HepG2 (cell line): ENCODE measurements around the gene CACNA1G. TPM values are rescaled to one million over a fixed set of nuclear protein-coding genes. Genes with fewer than 3 reads are reported as not detected.

Experiments used
- FOXM1 ChIP-seq: sonication (generic); formaldehyde crosslinking; IDR thresholded peaks from 2 replicates; pipeline ENCODE4 v1.5.0; 2020; ENCODE audit warnings: missing genetic modification reagents
- SETDB1 ChIP-seq: sonication (generic); formaldehyde crosslinking; IDR thresholded peaks from 2 replicates; pipeline ENCODE4 v1.5.1; 2020; ENCODE audit warnings: missing genetic modification reagents, mild to moderate bottlenecking, borderline replicate concordance
- U2AF1 ChIP-seq: fragments of 200-400 bp; formaldehyde crosslinking; optimal IDR thresholded peaks from 2 replicates; pipeline ENCODE3; 2017; ENCODE audit warnings: mild to moderate bottlenecking, low read depth, low read length
- ZC3H4 ChIP-seq: sonication (generic); formaldehyde crosslinking; IDR thresholded peaks from 2 replicates; pipeline ENCODE4 v1.4.0; 2020; ENCODE audit warnings: missing genetic modification reagents, borderline replicate concordance
- ZNF616 ChIP-seq: sonication (generic); formaldehyde crosslinking; IDR thresholded peaks from 2 replicates; pipeline ENCODE4 v1.5.0; 2020; ENCODE audit warnings: low read depth, mild to moderate bottlenecking, missing genetic modification reagents
- ZNF747 ChIP-seq: sonication (generic); formaldehyde crosslinking; IDR thresholded peaks from 2 replicates; pipeline ENCODE4 v1.8.1; 2023; ENCODE audit warnings: missing genetic modification reagents, mild to moderate bottlenecking, borderline replicate concordance
- ZNF777 ChIP-seq: sonication (generic); formaldehyde crosslinking; IDR thresholded peaks from 2 replicates; pipeline ENCODE4 v1.4.0; 2020; ENCODE audit warnings: missing genetic modification reagents
- polyA plus RNA-seq, 8 experiments: library from polyadenylated mRNA; depleted of rRNA in 3 of 8; stranded (reverse) in 7 of 8; unstranded in 1 of 8; fragments of >200 nt; fragmentation: Illumina TruSeq in 4 of 8; extraction: Trizol in 4 of 8; gene quantifications; 2 replicates each; pipeline versions ENCODE4 v1.2.1 to v1.2.3, GENCODE V29; 2011 to 2016; ENCODE audit warnings: low read depth in 4 of 8, missing spikeins in 1 of 8, mixed read lengths in 1 of 8; ENCODE audit not compliant: insufficient read depth in 1 of 8
- total RNA-seq, 5 experiments: library from RNA; depleted of rRNA; stranded (reverse); fragments of >200 nt; fragmentation: Illumina TruSeq; extraction: Trizol; gene quantifications; 2 replicates each; pipeline ENCODE4 v1.2.3, GENCODE V29; 2016; ENCODE audit warnings: low read depth in 1 of 5
- TF ChIP-seq, protein P1 (sequence below): sonication (generic); formaldehyde crosslinking; IDR thresholded peaks from 2 replicates; pipeline ENCODE4 v1.4.0; 2020; ENCODE audit warnings: missing genetic modification reagents
- TF ChIP-seq, protein P2 (sequence below): sonication (generic); formaldehyde crosslinking; IDR thresholded peaks from 2 replicates; pipeline ENCODE4 v1.5.1; 2020; ENCODE audit warnings: missing genetic modification reagents, mild to moderate bottlenecking, borderline replicate concordance
- TF ChIP-seq, protein P3 (sequence below), 2 experiments: sonication (generic) in 1 of 2; formaldehyde crosslinking in 1 of 2; IDR thresholded peaks; 2 replicates each; pipeline versions ENCODE4 v1.5.1 to v1.6.1; 2011 to 2020; ENCODE audit warnings: borderline replicate concordance in 1 of 2, low read depth in 1 of 2, low read length in 1 of 2, mild to moderate bottlenecking in 1 of 2, missing genetic modification reagents in 1 of 2, moderate library complexity in 1 of 2
- TF ChIP-seq, protein P4 (sequence below): sonication (generic); formaldehyde crosslinking; IDR thresholded peaks from 2 replicates; pipeline ENCODE4 v1.9.0; 2021; ENCODE audit warnings: missing genetic modification reagents, borderline replicate concordance
- TF ChIP-seq, protein P5 (sequence below): sonication (generic); formaldehyde crosslinking; IDR thresholded peaks from 2 replicates; pipeline ENCODE4 v1.4.0; 2020; ENCODE audit warnings: mild to moderate bottlenecking, missing genetic modification reagents

CACNA1G gene
- total and polyA plus RNA-seq, 2 of the 13 experiments (the other 11 are each of a cell fraction or from before 2014, with no cell fraction given), result 0.02 TPM; not detected in 1

DNA sequence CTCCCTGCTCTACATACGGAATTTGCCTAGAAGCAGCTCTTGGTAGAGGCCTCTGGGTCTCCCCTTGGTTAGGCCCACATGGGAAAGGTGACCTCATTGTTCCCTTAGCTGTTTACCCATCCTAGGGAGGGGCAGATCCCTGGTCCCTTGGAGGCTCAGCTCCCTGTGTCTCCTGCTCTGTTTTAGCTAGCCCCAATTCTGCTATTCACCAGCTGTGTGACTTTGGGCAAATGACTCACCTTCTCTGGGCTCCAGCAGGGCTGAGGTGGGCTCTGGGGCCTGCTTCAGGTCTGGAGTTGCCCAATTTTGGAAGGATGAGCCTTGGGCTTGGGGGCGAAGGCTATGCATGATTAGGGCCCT is 78.1 kb downstream of the CACNA1G start (continued):
- TF ChIP-seq, protein P1, sequence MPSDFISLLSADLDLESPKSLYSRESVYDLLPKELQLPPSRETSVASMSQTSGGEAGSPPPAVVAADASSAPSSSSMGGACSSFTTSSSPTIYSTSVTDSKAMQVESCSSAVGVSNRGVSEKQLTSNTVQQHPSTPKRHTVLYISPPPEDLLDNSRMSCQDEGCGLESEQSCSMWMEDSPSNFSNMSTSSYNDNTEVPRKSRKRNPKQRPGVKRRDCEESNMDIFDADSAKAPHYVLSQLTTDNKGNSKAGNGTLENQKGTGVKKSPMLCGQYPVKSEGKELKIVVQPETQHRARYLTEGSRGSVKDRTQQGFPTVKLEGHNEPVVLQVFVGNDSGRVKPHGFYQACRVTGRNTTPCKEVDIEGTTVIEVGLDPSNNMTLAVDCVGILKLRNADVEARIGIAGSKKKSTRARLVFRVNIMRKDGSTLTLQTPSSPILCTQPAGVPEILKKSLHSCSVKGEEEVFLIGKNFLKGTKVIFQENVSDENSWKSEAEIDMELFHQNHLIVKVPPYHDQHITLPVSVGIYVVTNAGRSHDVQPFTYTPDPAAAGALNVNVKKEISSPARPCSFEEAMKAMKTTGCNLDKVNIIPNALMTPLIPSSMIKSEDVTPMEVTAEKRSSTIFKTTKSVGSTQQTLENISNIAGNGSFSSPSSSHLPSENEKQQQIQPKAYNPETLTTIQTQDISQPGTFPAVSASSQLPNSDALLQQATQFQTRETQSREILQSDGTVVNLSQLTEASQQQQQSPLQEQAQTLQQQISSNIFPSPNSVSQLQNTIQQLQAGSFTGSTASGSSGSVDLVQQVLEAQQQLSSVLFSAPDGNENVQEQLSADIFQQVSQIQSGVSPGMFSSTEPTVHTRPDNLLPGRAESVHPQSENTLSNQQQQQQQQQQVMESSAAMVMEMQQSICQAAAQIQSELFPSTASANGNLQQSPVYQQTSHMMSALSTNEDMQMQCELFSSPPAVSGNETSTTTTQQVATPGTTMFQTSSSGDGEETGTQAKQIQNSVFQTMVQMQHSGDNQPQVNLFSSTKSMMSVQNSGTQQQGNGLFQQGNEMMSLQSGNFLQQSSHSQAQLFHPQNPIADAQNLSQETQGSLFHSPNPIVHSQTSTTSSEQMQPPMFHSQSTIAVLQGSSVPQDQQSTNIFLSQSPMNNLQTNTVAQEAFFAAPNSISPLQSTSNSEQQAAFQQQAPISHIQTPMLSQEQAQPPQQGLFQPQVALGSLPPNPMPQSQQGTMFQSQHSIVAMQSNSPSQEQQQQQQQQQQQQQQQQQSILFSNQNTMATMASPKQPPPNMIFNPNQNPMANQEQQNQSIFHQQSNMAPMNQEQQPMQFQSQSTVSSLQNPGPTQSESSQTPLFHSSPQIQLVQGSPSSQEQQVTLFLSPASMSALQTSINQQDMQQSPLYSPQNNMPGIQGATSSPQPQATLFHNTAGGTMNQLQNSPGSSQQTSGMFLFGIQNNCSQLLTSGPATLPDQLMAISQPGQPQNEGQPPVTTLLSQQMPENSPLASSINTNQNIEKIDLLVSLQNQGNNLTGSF, result no peak
- TF ChIP-seq, protein P2, sequence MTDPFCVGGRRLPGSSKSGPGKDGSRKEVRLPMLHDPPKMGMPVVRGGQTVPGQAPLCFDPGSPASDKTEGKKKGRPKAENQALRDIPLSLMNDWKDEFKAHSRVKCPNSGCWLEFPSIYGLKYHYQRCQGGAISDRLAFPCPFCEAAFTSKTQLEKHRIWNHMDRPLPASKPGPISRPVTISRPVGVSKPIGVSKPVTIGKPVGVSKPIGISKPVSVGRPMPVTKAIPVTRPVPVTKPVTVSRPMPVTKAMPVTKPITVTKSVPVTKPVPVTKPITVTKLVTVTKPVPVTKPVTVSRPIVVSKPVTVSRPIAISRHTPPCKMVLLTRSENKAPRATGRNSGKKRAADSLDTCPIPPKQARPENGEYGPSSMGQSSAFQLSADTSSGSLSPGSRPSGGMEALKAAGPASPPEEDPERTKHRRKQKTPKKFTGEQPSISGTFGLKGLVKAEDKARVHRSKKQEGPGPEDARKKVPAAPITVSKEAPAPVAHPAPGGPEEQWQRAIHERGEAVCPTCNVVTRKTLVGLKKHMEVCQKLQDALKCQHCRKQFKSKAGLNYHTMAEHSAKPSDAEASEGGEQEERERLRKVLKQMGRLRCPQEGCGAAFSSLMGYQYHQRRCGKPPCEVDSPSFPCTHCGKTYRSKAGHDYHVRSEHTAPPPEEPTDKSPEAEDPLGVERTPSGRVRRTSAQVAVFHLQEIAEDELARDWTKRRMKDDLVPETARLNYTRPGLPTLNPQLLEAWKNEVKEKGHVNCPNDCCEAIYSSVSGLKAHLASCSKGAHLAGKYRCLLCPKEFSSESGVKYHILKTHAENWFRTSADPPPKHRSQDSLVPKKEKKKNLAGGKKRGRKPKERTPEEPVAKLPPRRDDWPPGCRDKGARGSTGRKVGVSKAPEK (CRISPR knock-in tag), result no peak
- no peak for TF ChIP-seq U2AF1
- TF ChIP-seq, protein P3, sequence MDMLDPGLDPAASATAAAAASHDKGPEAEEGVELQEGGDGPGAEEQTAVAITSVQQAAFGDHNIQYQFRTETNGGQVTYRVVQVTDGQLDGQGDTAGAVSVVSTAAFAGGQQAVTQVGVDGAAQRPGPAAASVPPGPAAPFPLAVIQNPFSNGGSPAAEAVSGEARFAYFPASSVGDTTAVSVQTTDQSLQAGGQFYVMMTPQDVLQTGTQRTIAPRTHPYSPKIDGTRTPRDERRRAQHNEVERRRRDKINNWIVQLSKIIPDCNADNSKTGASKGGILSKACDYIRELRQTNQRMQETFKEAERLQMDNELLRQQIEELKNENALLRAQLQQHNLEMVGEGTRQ (IDR thresholded peaks at IDR 0.05; ENCODE audit: low read depth, low read length), result no peak
- TF ChIP-seq, protein P3 (CRISPR knock-in tag; IDR thresholded peaks at IDR 0.05; ENCODE audit: borderline replicate concordance), result no peak
- no peak for TF ChIP-seq ZNF616 (CRISPR knock-in tag)
- no peak for TF ChIP-seq SETDB1 (CRISPR knock-in tag)
- TF ChIP-seq ZNF747 (CRISPR knock-in tag), result no peak
- TF ChIP-seq FOXM1 (CRISPR knock-in tag), result no peak
- TF ChIP-seq, protein P4, sequence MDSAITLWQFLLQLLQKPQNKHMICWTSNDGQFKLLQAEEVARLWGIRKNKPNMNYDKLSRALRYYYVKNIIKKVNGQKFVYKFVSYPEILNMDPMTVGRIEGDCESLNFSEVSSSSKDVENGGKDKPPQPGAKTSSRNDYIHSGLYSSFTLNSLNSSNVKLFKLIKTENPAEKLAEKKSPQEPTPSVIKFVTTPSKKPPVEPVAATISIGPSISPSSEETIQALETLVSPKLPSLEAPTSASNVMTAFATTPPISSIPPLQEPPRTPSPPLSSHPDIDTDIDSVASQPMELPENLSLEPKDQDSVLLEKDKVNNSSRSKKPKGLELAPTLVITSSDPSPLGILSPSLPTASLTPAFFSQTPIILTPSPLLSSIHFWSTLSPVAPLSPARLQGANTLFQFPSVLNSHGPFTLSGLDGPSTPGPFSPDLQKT (CRISPR knock-in tag), result no peak
- TF ChIP-seq ZC3H4 (CRISPR knock-in tag), result no peak
- TF ChIP-seq, protein P5, sequence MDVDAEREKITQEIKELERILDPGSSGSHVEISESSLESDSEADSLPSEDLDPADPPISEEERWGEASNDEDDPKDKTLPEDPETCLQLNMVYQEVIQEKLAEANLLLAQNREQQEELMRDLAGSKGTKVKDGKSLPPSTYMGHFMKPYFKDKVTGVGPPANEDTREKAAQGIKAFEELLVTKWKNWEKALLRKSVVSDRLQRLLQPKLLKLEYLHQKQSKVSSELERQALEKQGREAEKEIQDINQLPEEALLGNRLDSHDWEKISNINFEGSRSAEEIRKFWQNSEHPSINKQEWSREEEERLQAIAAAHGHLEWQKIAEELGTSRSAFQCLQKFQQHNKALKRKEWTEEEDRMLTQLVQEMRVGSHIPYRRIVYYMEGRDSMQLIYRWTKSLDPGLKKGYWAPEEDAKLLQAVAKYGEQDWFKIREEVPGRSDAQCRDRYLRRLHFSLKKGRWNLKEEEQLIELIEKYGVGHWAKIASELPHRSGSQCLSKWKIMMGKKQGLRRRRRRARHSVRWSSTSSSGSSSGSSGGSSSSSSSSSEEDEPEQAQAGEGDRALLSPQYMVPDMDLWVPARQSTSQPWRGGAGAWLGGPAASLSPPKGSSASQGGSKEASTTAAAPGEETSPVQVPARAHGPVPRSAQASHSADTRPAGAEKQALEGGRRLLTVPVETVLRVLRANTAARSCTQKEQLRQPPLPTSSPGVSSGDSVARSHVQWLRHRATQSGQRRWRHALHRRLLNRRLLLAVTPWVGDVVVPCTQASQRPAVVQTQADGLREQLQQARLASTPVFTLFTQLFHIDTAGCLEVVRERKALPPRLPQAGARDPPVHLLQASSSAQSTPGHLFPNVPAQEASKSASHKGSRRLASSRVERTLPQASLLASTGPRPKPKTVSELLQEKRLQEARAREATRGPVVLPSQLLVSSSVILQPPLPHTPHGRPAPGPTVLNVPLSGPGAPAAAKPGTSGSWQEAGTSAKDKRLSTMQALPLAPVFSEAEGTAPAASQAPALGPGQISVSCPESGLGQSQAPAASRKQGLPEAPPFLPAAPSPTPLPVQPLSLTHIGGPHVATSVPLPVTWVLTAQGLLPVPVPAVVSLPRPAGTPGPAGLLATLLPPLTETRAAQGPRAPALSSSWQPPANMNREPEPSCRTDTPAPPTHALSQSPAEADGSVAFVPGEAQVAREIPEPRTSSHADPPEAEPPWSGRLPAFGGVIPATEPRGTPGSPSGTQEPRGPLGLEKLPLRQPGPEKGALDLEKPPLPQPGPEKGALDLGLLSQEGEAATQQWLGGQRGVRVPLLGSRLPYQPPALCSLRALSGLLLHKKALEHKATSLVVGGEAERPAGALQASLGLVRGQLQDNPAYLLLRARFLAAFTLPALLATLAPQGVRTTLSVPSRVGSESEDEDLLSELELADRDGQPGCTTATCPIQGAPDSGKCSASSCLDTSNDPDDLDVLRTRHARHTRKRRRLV (CRISPR knock-in tag), result no peak
- TF ChIP-seq ZNF777 (CRISPR knock-in tag), result no peak
